ENCODE data around the gene SYT17.

DNA sequence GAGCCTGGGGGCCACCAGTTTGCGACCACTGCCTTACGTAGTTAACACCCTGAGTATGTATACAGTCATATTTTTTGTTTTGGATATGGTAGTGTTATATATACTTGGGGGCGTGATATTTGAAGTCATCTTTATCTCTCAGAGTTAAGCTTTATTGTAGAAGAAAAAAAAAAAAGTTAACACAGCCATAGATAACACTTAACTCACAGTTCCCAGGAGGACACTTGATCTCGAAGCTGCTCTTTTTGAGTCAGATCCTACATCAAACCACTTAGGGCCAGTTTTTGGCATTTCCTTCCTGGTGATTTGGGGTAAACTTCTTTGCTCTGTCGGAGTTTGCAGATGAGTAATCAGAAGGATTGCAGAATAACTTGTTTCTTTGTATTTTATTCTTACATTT is 48.5 kb upstream of the SYT17 start:
- TF ChIP-seq EZH2 (IDR thresholded peaks at IDR 0.05; ENCODE audit: insufficient read depth, poor library complexity, severe bottlenecking) (no peak), EZH2phosphoT487 (IDR thresholded peaks at IDR 0.05; ENCODE audit: insufficient read depth, low read depth) (0 out of 2 replicates have a peak, but pooled peaks have one; percentile 64)
